Spleen (tissue), 7 donors: ENCODE results near the gene PEX14.

Experiments
- CTCF ChIP-seq, 11 experiments: fragments of 200-600 bp in 7 of 11; fragments of 450-650 bp in 4 of 11; sonication (generic) in 4 of 11; IDR thresholded peaks in 8 of 11; conservative IDR thresholded peaks in 3 of 11; 1 replicate in 7 of 11; 2 replicates in 4 of 11; pipeline versions ENCODE4 v1.4.0 to v1.8.0; 2016 to 2021; ENCODE audit warnings: antibody characterized with exemption in 11 of 11, inconsistent platforms in 4 of 11, mild to moderate bottlenecking in 1 of 11
- POLR2A ChIP-seq, 3 donors: fragments of 450-650 bp; IDR thresholded peaks; one replicate each; pipeline ENCODE4 v1.5.1; 2017; ENCODE audit warnings: antibody characterized with exemption in 3 of 3, mild to moderate bottlenecking in 1 of 3
- POLR2AphosphoS5 ChIP-seq, 3 donors: sonication (generic); formaldehyde crosslinking; IDR thresholded peaks; one replicate each; pipeline ENCODE4 v1.5.1; 2017; ENCODE audit warnings: antibody characterized with exemption in 3 of 3
- donor health status: DM: no; HTN: no; CAD: no; lungs with moderate emphysema.
- donor health status: DM: no; HTN: no; CAD: no.
- donor health status: DM: no; HTN: no; CAD: no.

DNA sequence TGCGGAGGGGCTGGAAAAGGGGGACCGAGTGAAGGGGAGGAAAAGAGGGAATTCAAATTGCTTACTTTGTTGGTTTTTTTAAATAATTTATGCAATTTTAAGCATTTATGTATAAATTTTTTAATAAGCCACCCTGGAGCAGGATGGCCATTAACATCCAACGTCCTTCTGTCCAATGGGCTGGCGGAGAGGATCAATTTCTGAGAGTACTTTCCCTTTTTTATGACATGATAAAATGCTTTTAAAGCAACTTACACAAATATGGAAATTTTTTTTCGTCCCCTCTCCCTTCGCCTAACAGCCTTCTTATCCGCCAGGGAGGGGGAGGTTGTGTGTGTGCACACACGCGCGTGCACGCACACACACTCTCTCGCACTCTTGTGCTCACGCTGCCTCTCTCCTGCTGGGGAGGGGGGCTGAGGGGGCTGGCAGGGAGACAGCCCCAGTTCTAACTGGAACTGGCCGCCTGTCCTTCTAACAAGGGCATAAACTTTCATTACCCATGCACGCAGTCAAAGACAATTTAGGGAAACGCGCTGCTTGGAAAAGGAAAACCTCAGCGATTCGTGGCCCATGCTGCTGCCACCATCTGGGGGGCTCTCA is 198.5 kb downstream of the PEX14 start:
- TF ChIP-seq CTCF (IDR thresholded peaks at IDR 0.05 in 8 of 11, conservative IDR thresholded peaks at IDR 0.05 in 3 of 11) (no peak), POLR2AphosphoS5 (IDR thresholded peaks at IDR 0.05) (no peak), POLR2A (IDR thresholded peaks at IDR 0.05) (no peak)
